Endodermal cell (in vitro differentiated cells): ENCODE results near the gene PIM3. TPM values are rescaled to one million over a fixed set of nuclear protein-coding genes. Genes with fewer than 3 reads are reported as not detected.

Experiments used
- DNase-seq: peaks from one replicate; pipeline ENCODE4 v3.0.0-alpha.2; 2017
- H3K27ac ChIP-seq: 2 replicates; pipeline ENCODE4 v1.5.1; 2013; ENCODE audit warnings: mild to moderate bottlenecking, low read depth, low read length, moderate library complexity
- H3K27me3 ChIP-seq: 2 replicates; pipeline ENCODE4 v1.6.1; 2013; ENCODE audit warnings: mild to moderate bottlenecking, low read length, moderate library complexity; ENCODE audit not compliant: insufficient read depth, control insufficient read depth, poor library complexity, severe bottlenecking
- H3K36me3 ChIP-seq: 2 replicates; pipeline ENCODE4 v1.7.0; 2013; ENCODE audit warnings: mild to moderate bottlenecking, low read length, moderate library complexity; ENCODE audit not compliant: control insufficient read depth, insufficient read depth
- H3K4me1 ChIP-seq: one replicate; pipeline ENCODE4 v1.7.0; 2013; ENCODE audit warnings: low read length; ENCODE audit not compliant: control insufficient read depth, insufficient read depth
- H3K4me3 ChIP-seq: 2 replicates; pipeline ENCODE4 v1.5.1; 2013; ENCODE audit warnings: mild to moderate bottlenecking, low read length, moderate library complexity
- H3K9ac ChIP-seq: 2 replicates; pipeline ENCODE4 v1.6.1; 2013; ENCODE audit warnings: mild to moderate bottlenecking, low read length, moderate library complexity; ENCODE audit not compliant: poor library complexity, severe bottlenecking; ENCODE audit errors: extremely low read depth
- H3K9me3 ChIP-seq: 2 replicates; pipeline ENCODE4 v1.6.1; 2013; ENCODE audit warnings: mild to moderate bottlenecking, low read length, moderate library complexity; ENCODE audit not compliant: control insufficient read depth
- H3K27ac Mint-ChIP-seq: 2 replicates; pipeline ENCODE4 v1.8.0; 2020; ENCODE audit warnings: mixed read lengths
- H3K27me3 Mint-ChIP-seq: 2 replicates; pipeline ENCODE4 v1.8.0; 2021; ENCODE audit warnings: mild to moderate bottlenecking, mixed read lengths; ENCODE audit not compliant: insufficient read depth
- H3K36me3 Mint-ChIP-seq: 2 replicates; pipeline ENCODE4 v1.8.0; 2020; ENCODE audit warnings: low read depth, mixed read lengths
- H3K4me1 Mint-ChIP-seq: 2 replicates; pipeline ENCODE4 v1.8.0; 2020; ENCODE audit warnings: mixed read lengths
- H3K4me3 Mint-ChIP-seq: 2 replicates; pipeline ENCODE4 v1.8.0; 2020; ENCODE audit warnings: mild to moderate bottlenecking, moderate library complexity, mixed read lengths
- H3K9me3 Mint-ChIP-seq: 2 replicates; pipeline ENCODE4 v1.8.0; 2020; ENCODE audit warnings: mild to moderate bottlenecking, mixed read lengths
- WGBS, 2 experiments: methylation state at CpG; one replicate each; pipeline versions ENCODE4 v1.1.5 to v1.1.7; 2013; ENCODE audit warnings: missing lambda C conversion rate in 2 of 2, mixed read lengths in 1 of 2; ENCODE audit not compliant: insufficient coverage in 1 of 2, insufficient read length in 1 of 2; 5-methylcytosine and 5-hydroxymethylcytosine counted together
- total RNA-seq, 2 donors: library from RNA; stranded (reverse); fragmentation: NEBNext Ultra II Directional in 1 of 2; extraction: Animal tissue kit (Norgen Biotek cat#: 25700) in 1 of 2; gene quantifications; 2 replicates in 1 of 2; 3 replicates in 1 of 2; pipeline ENCODE4 v1.2.1, GENCODE V29; 2021
- TF ChIP-seq, protein P1 (sequence below): fragments of 200-600 bp; sonication (generic); conservative IDR thresholded peaks from 2 replicates; pipeline ENCODE4 v1.5.0; 2021; ENCODE audit warnings: antibody characterized with exemption, mild to moderate bottlenecking

PIM3 gene
- total RNA-seq, 2 donors from 2014 or later = 31.5 to 36.6 TPM

DNA sequence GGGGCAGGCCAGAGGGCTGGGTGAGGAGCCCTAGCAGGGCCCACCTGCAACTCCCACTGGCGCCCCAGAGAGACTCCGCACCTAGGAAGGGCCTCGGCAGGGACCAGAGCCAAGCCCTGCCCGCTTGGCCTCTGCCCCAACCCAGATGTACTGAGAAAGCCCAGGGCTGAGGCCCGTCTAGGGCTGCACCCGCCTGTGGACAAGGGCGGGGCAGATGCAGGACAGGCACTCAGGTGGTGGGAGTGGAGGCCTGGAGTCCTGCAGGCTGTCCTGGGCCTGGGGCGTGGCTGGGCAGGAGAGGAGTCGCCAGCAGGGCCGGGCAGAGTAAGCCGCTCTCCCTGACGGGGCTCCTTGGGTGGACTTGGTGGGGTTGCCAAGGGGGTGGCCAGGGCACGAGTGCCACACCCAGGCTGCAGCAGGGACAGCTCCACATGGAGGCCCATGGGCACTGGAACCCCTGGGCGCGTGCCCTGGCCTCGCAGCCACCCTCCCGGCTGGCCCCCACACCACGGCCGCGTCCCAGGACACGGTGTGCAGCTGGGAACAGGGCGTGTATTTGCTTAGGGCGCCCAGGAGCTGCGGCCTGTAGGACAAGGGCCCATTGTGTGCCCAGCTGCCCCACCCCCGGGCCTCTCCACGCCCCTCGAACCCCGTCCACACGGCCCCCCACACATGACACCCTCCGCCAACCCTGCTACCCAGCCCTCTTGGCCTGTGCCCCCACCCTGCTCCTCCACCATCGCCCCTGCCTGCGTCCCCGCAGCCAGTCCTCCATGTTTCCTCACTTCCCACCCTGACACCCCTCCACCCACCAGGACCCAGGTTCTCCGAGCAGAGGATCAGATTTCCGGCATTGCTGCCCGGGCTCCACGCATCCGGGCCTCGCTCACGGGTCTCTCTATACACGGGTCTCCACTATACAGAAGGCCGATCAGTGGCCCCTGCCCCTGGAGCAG lies 11.3 kb upstream of the PIM3 start:
- Mint-ChIP-seq H3K27ac (no peak overlapping the region), H3K36me3 (no peaks in the 10 kb centered on the region), H3K4me3 (no peak overlapping the region)

DNA sequence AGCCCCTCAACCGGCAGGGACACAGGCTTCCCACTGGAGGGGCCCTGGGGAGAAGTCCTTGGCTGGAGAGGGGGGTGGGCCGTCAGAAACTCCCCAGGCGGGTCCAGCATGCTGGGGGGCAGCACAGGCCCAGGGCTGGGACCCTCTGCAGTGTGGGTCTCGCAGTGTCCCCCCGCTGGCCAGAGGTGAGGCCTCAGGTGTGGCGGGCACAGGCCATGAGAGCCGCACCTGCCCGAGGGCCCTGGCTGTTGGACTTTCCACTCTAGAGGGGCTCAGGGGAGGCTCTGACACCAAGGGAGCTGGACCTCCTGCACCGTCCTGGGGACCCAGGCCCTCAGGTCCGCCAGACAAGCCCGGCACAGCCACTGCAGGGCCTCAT lies 10.7 kb upstream of the PIM3 start:
- WGBS, 2 experiments = 88 to 93% methylated on average over 3 to 11 of the region's 11 CpGs
- TF ChIP-seq, protein P1, sequence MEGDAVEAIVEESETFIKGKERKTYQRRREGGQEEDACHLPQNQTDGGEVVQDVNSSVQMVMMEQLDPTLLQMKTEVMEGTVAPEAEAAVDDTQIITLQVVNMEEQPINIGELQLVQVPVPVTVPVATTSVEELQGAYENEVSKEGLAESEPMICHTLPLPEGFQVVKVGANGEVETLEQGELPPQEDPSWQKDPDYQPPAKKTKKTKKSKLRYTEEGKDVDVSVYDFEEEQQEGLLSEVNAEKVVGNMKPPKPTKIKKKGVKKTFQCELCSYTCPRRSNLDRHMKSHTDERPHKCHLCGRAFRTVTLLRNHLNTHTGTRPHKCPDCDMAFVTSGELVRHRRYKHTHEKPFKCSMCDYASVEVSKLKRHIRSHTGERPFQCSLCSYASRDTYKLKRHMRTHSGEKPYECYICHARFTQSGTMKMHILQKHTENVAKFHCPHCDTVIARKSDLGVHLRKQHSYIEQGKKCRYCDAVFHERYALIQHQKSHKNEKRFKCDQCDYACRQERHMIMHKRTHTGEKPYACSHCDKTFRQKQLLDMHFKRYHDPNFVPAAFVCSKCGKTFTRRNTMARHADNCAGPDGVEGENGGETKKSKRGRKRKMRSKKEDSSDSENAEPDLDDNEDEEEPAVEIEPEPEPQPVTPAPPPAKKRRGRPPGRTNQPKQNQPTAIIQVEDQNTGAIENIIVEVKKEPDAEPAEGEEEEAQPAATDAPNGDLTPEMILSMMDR = no peak
- Mint-ChIP-seq H3K27ac (no peak overlapping the region), H3K4me3 (no peak overlapping the region), H3K36me3 (no peaks in the 10 kb centered on the region), H3K4me1 (no peaks in the 10 kb centered on the region), H3K27me3 (no peaks in the 10 kb centered on the region), H3K9me3 (no peaks in the 10 kb centered on the region)
- peak; percentile 53 for DNase-seq
- H3K4me3 ChIP-seq = no peak overlapping the region
- no peak overlapping the region for H3K27ac ChIP-seq
- H3K9me3 ChIP-seq = no peaks in the 10 kb centered on the region
- no peak overlapping the region for H3K9ac ChIP-seq
- H3K36me3 ChIP-seq = no peaks in the 10 kb centered on the region
- peaks cover 6% of the 10 kb centered on the region for H3K4me1 ChIP-seq
- H3K27me3 ChIP-seq = no peaks in the 10 kb centered on the region

More for the DNA sequence above, 11.3 kb upstream of the PIM3 start:
- 93 to 97% methylated on average over 13 to 42 of the region's 42 CpGs for WGBS, 2 experiments
- no peak overlapping the region for H3K9ac ChIP-seq
- Mint-ChIP-seq H3K9me3 (no peaks in the 10 kb centered on the region), H3K4me1 (no peaks in the 10 kb centered on the region), H3K27me3 (no peaks in the 10 kb centered on the region)
- TF ChIP-seq, protein P1 = no peak
- H3K27ac ChIP-seq = no peak overlapping the region
- peak; percentile 53 for DNase-seq
- peaks cover 6% of the 10 kb centered on the region for H3K4me1 ChIP-seq
- H3K36me3 ChIP-seq = no peaks in the 10 kb centered on the region
- H3K9me3 ChIP-seq = no peaks in the 10 kb centered on the region
- H3K4me3 ChIP-seq = no peak overlapping the region
- H3K27me3 ChIP-seq = no peaks in the 10 kb centered on the region

DNA sequence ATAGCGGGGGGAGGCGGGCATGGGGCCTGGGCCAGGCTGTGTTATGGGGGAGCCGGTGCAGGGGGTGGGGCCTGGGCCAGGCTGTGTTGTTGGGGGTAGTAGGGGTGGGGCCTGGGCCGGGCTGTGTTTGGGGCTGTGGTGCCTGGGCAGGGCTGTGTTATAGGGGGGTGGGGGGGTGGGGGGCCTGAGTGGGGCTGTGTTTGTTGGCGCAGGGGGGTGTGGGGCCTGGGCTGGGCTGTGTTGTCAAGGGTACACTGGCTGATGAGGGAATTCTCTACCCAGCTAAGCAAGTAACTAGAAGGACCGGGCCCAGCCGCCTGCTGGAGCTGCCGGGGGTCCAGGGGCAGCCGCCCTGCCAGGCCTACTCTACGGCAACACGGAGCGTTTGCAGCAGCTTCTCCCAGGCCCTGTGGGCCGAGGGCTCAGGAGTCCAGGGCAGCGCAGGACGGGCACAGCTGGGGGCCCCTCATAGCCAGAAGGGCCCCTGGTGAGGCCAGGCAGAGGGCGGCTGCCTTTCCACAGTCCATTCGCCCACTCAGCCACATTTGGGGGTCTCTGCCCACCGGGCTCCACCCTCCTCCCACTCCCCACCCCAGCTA lies 10.1 kb upstream of the PIM3 start:
- no peak overlapping the region for H3K4me3 Mint-ChIP-seq
- no peaks in the 10 kb centered on the region for H3K4me1 Mint-ChIP-seq
- H3K4me1 ChIP-seq = peaks cover 6% of the 10 kb centered on the region
- no peak overlapping the region for H3K27ac Mint-ChIP-seq
- no peaks in the 10 kb centered on the region for H3K9me3 Mint-ChIP-seq
- H3K4me3 ChIP-seq = no peak overlapping the region
- no peaks in the 10 kb centered on the region for H3K36me3 ChIP-seq
- no peak overlapping the region for H3K27ac ChIP-seq
- H3K9me3 ChIP-seq = no peaks in the 10 kb centered on the region
- no peaks in the 10 kb centered on the region for H3K36me3 Mint-ChIP-seq
- H3K27me3 ChIP-seq = no peaks in the 10 kb centered on the region
- DNase-seq = peak; percentile 57
- TF ChIP-seq, protein P1 = no peak
- 70 to 90% methylated on average over 2 to 15 of the region's 18 CpGs for WGBS, 2 experiments
- H3K27me3 Mint-ChIP-seq = no peaks in the 10 kb centered on the region
- H3K9ac ChIP-seq = no peak overlapping the region
